ENCODE measurements around the gene MYL11.
A peak's percentile ranks its signal among the peaks of the same experiment; 100 is the strongest.

Gene MYL11

DNA sequence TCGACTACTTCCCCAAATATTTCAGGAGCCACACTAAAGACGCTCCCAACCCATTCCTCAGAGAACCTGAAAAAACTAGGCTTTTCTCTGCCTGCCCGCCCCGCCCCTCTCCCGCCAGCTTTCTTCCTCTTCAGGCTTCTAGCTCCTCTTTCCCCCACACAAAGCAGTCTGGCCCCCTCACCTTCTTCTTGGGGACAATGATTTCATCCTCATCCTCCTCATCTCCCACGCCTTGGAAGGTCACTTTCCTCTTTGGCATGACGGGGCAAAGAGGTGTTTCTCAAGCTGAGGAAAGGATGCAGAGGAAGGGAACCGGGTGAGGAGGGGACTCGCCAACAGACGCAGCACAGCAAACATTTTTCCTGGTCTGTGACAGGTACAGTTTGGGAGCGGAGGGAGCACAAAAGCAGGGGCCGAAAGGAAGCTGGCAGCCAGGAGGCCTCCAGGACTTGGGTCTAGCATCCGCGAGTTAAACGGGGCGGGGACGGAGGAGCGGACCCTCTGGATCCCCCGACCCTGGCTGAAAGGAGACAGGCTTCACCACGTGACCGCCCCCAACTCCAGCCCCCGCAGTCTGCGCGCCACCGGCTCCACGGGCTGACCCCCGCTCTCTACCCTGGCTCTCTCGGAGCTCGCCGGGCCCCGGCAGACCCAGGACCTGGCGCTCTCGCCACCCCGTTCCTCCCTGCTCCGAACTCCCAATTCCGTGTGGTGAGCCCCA lies 20.0 kb upstream of the MYL11 start:
- DNase-seq: no peak

DNA sequence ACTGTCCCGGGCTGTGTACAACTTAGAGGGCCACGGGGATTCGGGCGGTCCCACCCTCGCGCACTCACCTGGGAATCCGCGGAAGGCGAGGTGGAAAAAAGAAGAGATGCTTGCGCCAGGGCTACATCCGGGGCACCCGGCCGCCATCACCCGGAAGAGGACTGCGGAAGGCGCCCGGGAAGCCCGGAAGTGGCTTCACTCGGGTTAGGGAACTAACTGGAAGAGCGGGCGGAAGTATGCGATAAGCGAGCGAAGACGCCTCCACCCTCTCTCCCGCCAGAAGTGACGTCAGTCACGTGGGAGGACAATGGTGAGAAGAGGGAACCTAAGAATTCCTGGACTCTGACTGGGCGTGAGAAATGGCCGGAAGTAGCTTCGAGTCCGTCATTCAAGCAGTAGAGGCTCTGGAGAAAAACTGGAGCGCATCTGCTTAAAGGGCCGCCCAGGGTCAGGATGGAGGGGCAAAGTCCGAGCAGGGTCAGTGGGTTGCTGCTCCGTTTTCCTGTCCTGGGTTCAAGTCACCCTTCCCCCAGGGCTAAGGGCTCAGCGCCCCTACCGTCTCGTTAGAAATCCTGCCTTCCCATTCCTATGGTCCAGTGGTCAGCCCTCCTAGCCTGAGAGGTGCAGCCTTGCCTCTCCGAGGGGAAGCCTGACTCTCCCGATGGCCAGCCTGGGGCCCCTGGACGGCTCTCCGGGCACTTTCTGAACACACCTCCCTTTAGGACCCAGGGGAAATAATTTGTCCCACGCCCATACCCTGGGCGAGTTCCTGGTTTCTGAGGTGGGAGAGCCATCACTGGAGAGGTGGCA lies 19.3 kb upstream of the MYL11 start, which contains the start of gene CD2BP2:
Gene CD2BP2, minus strand, starts transcription at position 165 of the 810 bp plus-strand sequence. CDS start 627 bp downstream, outside the sequence.
- DNase-seq: peak; percentile 98

GRCh38 chr16:30355954-30356308 lies 18.7 kb upstream of the MYL11 start:
- no peak for DNase-seq

DNA sequence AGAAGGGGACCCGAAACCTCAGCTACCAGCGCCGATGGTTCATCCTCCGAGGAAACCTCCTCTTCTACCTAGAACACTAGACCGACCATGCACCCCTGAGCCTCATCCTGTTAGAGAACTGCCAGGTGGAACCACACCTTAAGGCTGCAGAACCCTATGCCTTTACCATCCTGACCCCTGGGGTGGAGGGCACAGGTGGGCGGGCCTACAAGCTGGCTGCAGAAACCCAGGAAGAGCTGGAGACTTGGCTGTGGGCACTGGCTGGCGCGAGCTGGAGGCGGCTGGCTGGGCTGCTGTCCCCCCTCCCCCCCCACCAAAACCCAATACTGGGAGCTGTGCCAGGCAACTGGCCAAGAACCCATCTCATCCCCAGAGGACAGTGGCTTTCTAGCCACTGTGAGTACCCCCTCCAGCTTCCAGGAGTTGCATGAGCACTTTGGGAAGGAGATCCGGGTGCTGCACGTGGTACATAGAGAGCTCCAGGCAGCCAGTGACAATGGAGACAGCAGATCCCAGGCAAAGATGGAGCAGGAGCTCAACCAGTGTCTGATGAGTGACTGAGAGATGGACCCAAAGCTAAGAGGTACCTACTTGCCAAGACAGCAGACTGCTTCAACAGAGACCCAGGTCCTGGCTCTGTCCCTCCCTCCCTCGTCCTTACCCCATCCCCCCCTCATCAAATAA lies 18.1 kb upstream of the MYL11 start:
- no peak for DNase-seq

DNA sequence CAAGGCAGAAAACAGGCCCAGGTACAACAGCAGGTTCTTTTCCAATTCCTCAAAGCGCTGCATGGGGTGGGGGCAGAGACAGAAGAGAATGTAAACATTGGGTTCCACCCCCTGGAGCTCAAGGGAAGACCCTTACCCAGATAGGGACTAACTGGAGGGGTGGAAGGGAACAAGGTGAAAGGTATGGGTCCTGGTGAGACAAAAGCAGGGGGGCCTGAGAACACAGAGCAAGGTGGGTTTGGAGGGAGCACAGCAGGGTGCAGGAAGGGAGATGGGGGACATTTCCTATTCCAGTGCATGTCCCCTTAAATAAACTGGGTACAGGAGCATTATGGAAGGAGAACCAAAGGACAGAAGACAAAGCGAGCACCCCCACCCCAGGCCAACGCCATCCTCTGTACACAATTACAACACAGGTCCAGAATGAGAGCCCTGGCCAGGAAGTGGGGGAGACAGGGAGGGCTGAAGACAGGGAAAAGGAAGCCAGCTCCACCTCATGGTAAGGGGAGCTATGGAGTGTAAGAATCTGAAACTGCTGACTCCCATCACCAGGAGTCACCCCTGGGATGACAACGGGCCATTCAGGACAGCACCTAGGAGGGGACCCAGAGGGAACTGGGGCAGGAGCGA lies 17.4 kb upstream of the MYL11 start:
- DNase-seq: no peak

DNA sequence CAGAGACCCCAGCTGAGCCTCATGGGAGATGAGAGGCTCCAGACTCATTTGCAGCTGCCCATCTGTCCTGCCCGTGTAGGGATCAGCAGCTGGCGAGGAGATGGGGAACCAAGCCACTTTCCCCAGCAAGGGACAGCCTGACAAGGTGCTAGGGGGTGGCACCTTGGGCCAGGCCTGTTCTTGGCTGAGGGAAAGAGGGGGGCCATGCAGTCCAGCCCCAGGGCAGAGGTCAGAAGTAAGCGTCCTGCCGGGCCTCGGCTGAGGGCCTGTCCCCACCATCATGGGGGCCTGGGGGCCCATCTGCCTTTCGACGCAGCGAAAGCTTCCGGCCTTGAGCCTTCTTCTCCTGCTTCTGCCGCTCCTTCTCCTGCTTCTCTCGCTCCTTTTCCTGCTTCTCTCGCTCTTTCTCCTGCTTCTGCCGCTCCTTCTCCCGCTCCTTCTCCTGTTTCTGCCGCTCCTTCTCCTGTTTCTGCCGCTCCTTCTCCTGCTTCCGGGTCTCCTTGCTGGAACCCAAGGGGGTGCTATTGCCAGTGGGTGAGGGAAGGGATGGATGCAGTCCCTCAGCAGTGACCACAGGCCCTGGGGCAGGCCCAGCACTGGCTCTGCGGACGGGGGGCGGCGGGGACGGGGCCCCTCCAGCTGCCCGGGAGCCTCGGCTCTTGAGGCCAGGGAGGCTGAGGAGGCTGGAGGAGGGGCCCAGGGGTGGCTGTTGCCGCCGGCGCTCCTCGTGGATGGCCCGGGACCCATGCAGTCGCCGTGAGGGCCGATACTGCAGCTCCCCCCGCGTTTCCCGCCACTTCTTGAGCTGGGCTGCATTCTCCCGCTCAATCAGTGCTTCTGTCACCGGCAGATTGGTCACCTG lies 16.7 kb upstream of the MYL11 start:
- DNase-seq: no peak

DNA sequence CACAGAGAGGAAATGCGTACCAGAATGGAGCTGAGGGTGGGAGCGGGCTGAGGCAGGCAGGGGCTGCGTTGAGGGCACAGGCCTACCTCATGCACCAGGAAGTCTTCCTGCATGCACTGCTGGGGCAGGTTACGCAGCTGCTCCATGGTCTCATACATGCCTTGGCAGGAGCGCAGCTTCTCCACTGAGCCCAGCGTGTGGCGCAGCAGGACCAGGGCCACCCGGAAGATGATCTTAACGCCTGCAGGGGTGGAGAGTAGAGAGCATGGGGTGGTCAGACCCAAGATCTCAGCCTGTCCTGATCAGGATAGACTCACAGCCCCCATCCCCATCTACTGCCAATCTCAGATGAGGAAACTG lies 16.0 kb upstream of the MYL11 start:
- DNase-seq: no peak

GRCh38 chr16:30358990-30359870 lies 15.4 kb upstream of the MYL11 start:
- no peak for DNase-seq

DNA sequence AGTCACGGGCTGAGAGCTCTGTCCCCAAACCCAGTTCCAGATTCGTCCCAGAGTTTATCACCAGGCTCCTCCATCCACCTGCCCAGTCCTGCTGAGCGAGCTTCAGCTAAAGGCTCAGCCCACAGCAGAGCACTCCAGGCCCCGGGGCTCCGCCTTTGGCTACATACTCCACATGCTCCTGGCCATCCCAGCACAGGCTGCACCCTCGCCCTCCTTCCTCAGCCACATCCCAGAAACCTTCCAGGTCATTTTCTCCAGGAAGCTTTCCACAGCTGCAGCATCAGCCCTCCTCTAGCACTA lies 14.8 kb upstream of the MYL11 start:
- DNase-seq: no peak

DNA sequence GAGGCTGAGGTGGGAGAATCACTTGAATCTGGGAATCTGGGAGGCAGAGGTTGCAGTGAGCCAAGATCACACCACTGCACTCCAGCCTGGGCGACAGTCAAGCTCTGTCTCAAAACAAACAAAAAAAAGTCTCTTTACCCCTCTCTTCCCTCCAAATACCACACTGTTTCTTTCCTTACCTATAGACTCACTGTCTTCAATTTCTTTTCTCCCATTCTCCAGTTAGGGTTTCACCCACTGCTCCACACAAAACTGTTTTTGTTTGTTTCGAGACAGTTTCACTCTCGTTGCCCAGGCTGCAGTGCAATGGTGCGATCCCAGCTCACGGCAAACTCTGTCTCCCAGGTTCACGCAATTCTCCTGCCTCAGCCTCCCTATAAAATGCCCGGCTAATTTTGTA lies 13.4 kb upstream of the MYL11 start:
- DNase-seq: no peak

GRCh38 chr16:30365200-30365599 lies 9.4 kb upstream of the MYL11 start:
- no peak for DNase-seq

DNA sequence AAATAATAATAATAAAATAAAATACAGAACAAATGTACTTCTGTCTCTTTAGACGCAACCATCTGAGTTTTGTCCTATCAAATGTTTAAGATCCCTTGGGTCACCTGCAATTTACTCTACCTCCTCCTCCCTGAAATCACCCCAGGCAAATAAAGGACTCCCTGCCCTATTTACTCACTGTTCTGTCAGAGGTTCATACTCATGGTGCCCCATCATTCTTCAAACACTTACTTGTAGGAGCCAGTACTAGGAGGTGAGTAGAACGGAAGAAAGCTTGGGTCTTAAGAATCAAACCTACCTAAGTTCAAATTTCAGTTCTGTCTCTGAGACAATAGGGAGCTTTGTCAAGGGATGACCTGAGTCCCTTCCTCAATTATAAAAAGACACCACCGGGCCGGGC lies 8.1 kb upstream of the MYL11 start:
- no peak for DNase-seq

- DNase-seq: no peak
These were observed 7.1 kb upstream of the MYL11 start for GRCh38 chr16:30367349-30368009.

- no peak for DNase-seq
These were observed 6.3 kb upstream of the MYL11 start for GRCh38 chr16:30368122-30368791.

DNA sequence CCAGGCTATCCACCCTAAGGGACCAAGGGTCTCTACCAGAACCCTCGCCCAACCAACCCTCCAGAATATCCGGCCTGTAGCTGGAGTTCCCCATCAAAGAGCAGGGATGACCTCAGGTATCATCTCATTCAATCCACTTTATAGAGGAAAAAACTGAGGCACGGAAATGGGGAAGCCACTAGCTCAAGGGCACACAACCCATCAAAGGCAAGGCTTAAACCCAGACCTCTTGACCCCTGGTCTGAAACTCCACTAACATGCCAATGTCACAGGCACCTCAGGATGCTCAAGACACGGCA lies 5.9 kb upstream of the MYL11 start:
- DNase-seq: no peak

- no peak for DNase-seq
These were observed 5.3 kb upstream of the MYL11 start for GRCh38 chr16:30369091-30369937.

DNA sequence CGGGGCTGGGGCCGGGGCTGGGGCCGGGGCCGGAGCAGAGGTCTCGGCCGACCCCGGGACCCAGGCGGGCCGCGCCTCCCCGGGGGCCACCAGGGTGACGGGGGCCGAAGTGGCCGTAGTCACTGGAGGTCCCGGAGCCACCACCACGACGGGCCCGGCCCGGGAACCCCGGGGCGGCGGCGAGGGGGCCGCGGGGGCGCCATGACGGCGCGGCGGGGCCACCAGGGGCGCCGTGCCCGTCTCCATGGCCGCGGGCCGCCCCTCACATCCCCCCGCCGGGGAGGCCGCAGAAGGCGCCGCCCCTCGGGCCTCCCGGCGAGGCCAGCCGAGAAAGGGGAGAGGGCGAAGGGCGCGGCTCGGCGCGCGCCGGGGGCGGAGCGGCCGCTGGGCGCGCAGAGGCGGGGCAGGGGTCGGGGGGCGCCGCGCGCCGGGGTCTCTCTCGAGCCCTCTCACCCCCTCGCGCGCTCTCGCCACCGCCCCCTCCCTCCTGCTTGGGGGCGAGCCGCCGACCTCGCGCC lies 4.6 kb upstream of the MYL11 start:
- DNase-seq: no peak

DNA sequence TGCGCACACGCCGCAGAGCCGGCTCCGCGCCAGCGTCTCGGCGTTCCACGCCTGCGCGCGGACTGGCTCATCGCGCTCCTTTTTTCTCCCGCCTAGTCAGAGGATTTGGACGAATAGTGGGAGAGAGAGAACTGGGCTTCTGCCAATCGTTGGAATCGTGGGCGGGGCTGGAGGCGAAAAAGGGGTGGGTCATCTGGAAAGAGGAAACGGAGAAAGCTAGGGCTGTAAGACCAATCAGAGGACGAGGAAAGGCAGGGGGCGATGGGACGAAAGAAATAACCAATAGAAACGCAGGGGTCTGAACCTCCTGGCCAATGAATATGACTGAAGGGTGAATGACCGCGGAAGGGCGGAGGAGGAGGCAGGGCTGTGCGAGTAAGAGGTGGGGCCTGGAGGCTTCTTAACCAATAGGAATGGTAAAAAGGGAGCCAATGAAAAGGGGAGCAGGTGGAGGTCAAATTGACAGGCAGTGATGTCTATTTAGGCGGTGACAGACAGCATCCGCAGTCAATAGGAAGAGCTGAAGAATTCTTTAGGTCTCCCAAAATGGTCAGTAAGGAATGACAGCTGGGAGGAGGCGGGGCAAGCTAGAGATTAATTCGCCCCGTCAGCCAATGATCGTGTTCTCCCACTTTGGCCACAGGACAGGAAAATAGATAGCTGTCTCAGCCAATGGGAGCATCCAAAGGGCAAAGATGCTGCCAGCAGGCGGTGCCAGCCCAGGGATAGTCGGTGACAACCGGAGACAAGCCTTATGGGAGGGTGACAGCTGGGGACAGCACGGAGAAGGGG lies 4.0 kb upstream of the MYL11 start, which contains the start of gene TBC1D10B:
Gene TBC1D10B, minus strand, starts transcription at position 39 of the 792 bp plus-strand sequence. CDS start 311 bp downstream, outside the sequence.
- DNase-seq: peak; percentile 100

Data from NCI-H2171 treated with DMSO at 0.1 percent for 48 hours (cell line).